ENCODE measurements around the gene CHST15. TPM values are rescaled to one million over a fixed set of nuclear protein-coding genes. Genes with fewer than 3 reads are reported as not detected.

Gene CHST15
- total RNA-seq, 4 donors from 2014 or later, result 4.0 to 23.0 (median 13.8) TPM

GRCh38 chr10:124112891-124113580, 19.6 kb upstream of the CHST15 start:
- Histone ChIP-seq H3K4me1 (peaks cover 5 to 14% (median 10%) of the 10 kb centered on the region in 3 donors), H3K9me3 (no peaks in the 10 kb centered on the region), H3K27me3 (no peaks in the 10 kb centered on the region), H3K4me3 (no peak overlapping the region), H3K36me3 (no peaks in the 10 kb centered on the region), H3K27ac (no peak overlapping the region)
- intact Hi-C loops (cut with DNase I), result no loop called here
- TF ChIP-seq, protein P1, sequence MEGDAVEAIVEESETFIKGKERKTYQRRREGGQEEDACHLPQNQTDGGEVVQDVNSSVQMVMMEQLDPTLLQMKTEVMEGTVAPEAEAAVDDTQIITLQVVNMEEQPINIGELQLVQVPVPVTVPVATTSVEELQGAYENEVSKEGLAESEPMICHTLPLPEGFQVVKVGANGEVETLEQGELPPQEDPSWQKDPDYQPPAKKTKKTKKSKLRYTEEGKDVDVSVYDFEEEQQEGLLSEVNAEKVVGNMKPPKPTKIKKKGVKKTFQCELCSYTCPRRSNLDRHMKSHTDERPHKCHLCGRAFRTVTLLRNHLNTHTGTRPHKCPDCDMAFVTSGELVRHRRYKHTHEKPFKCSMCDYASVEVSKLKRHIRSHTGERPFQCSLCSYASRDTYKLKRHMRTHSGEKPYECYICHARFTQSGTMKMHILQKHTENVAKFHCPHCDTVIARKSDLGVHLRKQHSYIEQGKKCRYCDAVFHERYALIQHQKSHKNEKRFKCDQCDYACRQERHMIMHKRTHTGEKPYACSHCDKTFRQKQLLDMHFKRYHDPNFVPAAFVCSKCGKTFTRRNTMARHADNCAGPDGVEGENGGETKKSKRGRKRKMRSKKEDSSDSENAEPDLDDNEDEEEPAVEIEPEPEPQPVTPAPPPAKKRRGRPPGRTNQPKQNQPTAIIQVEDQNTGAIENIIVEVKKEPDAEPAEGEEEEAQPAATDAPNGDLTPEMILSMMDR (IDR thresholded peaks at IDR 0.05), result no peak
- TF ChIP-seq POLR2A (IDR thresholded peaks at IDR 0.05), result no peak
- 87 to 88% methylated on average over 14 to 16 of the region's 16 CpGs for WGBS, 2 donors
- no peak for DNase-seq

DNA sequence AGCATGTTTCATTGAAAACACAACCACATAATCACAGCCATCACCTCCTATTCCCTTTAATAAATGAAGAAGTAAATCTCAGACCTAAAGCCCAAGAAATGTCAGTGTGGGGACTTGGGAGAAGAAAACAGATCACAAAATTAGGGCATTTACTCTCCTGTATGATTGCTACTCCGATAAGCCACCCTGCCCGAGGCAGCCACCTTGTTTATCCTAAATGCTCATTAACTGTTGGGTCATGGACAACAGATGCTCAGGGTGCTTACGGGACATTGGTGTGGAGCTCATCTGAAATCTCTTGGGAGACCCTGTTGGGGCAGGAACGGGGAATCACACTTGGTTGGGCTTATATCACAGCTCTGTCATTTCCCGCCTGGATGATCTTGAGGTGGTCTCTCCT, 17.5 kb upstream of the CHST15 start:
- intact Hi-C loops (cut with DNase I), result no loop called here
- no peak for DNase-seq
- Histone ChIP-seq H3K36me3 (no peaks in the 10 kb centered on the region), H3K4me3 (no peak overlapping the region), H3K27me3 (no peaks in the 10 kb centered on the region), H3K9me3 (no peaks in the 10 kb centered on the region), H3K4me1 (peaks cover 9 to 18% (median 16%) of the 10 kb centered on the region in 3 donors), H3K27ac (no peak overlapping the region)
- 92 to 93% methylated on average over 5 of the region's 5 CpGs for WGBS, 2 donors
- TF ChIP-seq, protein P1 (IDR thresholded peaks at IDR 0.05), result no peak
- TF ChIP-seq POLR2A (IDR thresholded peaks at IDR 0.05), result no peak

DNA sequence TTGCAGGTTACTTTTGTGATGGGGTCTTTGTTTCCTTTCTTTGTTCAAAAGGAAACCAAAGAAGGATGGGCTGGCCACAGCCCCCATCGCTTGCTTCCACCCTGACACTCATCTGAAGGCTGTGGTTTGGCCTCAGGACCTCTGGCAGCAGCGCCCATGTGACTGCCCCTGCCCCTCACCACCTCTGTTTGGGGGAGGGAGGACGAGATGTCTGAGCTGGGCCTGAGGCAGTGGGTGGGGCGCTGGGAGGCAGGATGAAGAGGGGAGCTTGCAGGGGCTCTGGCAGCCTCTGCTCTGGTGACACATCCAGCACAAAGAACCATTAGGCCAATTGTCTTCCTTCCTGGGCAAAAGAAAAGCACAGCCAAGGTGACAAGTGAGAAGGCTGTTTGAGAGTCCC, 15.9 kb upstream of the CHST15 start:
- no peak for TF ChIP-seq POLR2A (IDR thresholded peaks at IDR 0.05)
- TF ChIP-seq, protein P1 (IDR thresholded peaks at IDR 0.05), result no peak
- intact Hi-C loops (cut with DNase I), result no loop called here
- no peaks in the 10 kb centered on the region for H3K36me3 ChIP-seq
- 78% methylated on average over 1 of the region's 4 CpGs; no CpG with 5 or more reads in 1 of the 2 donors for WGBS, 2 donors
- H3K27me3 ChIP-seq, result no peaks in the 10 kb centered on the region
- H3K4me3 ChIP-seq, result no peak overlapping the region
- DNase-seq, result no peak
- H3K4me1 ChIP-seq, result peaks cover 21 to 34% (median 32%) of the 10 kb centered on the region in 3 donors
- no peaks in the 10 kb centered on the region for H3K9me3 ChIP-seq
- H3K27ac ChIP-seq, result no peak overlapping the region

- Histone ChIP-seq H3K9me3 (no peaks in the 10 kb centered on the region), H3K4me1 (peaks cover 22 to 35% (median 32%) of the 10 kb centered on the region in 3 donors), H3K27me3 (no peaks in the 10 kb centered on the region), H3K36me3 (no peaks in the 10 kb centered on the region), H3K27ac (peak overlapping the region; percentile 77 to 89 (median 86)), H3K4me3 (no peak overlapping the region)
- no peak for DNase-seq
- intact Hi-C loops (cut with DNase I), result no loop called here
- WGBS, 2 donors, result 59 to 74% methylated on average over 4 to 5 of the region's 5 CpGs
- TF ChIP-seq, protein P1 (IDR thresholded peaks at IDR 0.05), result no peak
- no peak for TF ChIP-seq POLR2A (IDR thresholded peaks at IDR 0.05)
These were observed 13.7 kb upstream of the CHST15 start for GRCh38 chr10:124107072-124107471.

DNA sequence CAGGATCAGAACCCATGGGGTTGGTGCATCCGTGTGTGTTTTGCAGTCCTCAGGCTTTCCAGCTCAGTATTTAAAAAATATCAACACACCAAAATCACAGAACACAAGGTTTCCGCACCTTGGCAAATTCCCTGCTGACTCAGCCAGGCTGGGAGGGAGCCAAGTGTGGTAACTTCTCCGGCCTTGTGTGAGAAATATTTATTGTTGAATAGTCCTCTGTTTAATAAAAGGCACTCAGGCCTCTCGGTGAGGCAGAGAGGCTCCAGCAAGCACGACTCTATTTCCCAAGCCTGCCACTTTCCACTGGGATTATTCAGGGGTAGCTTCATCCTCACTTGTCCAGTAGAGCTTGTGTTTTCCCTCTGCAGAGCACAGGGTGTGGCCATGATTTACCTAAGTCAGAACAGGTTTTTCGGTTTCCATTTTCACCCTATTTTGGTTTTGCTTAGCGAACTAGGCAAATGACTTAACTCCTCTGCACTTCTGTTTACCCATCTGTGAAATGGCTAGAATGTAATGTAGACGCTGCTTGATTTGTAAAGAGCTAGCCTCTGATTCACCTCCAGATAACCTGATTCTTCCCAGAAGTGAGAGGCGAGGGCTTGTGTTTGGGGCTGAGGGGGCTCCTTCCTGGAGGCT, 13.0 kb upstream of the CHST15 start:
- Histone ChIP-seq H3K36me3 (no peaks in the 10 kb centered on the region), H3K9me3 (no peaks in the 10 kb centered on the region), H3K4me1 (peaks cover 22 to 40% (median 32%) of the 10 kb centered on the region in 3 donors), H3K4me3 (peak overlapping the region in 1 of 4 donors; percentile 42), H3K27ac (peak overlapping the region; percentile 77 to 89 (median 86)), H3K27me3 (no peaks in the 10 kb centered on the region)
- DNase-seq, result no peak
- WGBS, 2 donors, result 9 to 25% methylated on average over 9 of the region's 9 CpGs
- TF ChIP-seq POLR2A (IDR thresholded peaks at IDR 0.05), result no peak
- TF ChIP-seq, protein P1 (IDR thresholded peaks at IDR 0.05), result no peak
- intact Hi-C loops (cut with DNase I), result no loop called here
